Caco-2 (cell line): Measurements from ENCODE around the gene MACROD2. TPM values are rescaled to one million over a fixed set of nuclear protein-coding genes. Genes with fewer than 3 reads are reported as not detected.

Experiments used
- BruUV-seq: library from RNA; stranded (reverse); fragments of 400-500 nt; replicated peaks from 2 replicates; lab custom pipeline; 2021; lab: Mats Ljungman, UMichigan
- CTCF ChIA-PET: fragments of 300-600 bp; sonication (Branson Sonifier 250); formaldehyde crosslinking; loops from one replicate; lab custom pipeline; 2022; ENCODE audit warnings: antibody characterized with exemption; lab: Charles Lee
- POLR2A ChIA-PET: fragments of 300-600 bp; sonication (Branson Sonifier 250); formaldehyde crosslinking; loops from one replicate; lab custom pipeline; 2022; ENCODE audit warnings: antibody characterized with exemption; lab: Charles Lee
- DNase-seq, 2 experiments: peaks; one replicate each; pipeline versions ENCODE4 v3.0.0 to v3.0.0-alpha.2; 2020 to 2022
- H3K27me3 ChIP-seq: replicated peaks from 2 replicates; pipeline ENCODE4 v1.6.0; 2011; ENCODE audit warnings: low read length; ENCODE audit not compliant: control insufficient read depth, insufficient read depth
- H3K36me3 ChIP-seq: 2 replicates; pipeline ENCODE4 v1.5.1; 2011; ENCODE audit warnings: low read length; ENCODE audit not compliant: control insufficient read depth, insufficient read depth
- H3K4me1 ChIP-seq: fragments of 250-450 bp; sonication (Bioruptor Pico); 2 replicates; pipeline ENCODE4 v1.5.1; 2020; ENCODE audit warnings: mild to moderate bottlenecking
- H3K4me3 ChIP-seq: 2 replicates; pipeline ENCODE4 v1.5.1; 2011; ENCODE audit warnings: low read depth, mild to moderate bottlenecking, control low read depth, low read length
- H3K9me3 ChIP-seq: fragments of 250-450 bp; sonication (Bioruptor Pico); 2 replicates; pipeline ENCODE4 v1.5.1; 2020; ENCODE audit warnings: mild to moderate bottlenecking, moderate library complexity
- H3K27ac Mint-ChIP-seq: one replicate; pipeline ENCODE4 v1.8.0; 2022; ENCODE audit warnings: mixed read lengths; ENCODE audit not compliant: unreplicated experiment
- H3K27me3 Mint-ChIP-seq: one replicate; pipeline ENCODE4 v1.8.0; 2022; ENCODE audit warnings: mixed read lengths; ENCODE audit not compliant: insufficient read depth, unreplicated experiment
- H3K36me3 Mint-ChIP-seq: one replicate; pipeline ENCODE4 v1.8.0; 2022; ENCODE audit warnings: mild to moderate bottlenecking, mixed read lengths; ENCODE audit not compliant: insufficient read depth, unreplicated experiment
- H3K4me1 Mint-ChIP-seq: one replicate; pipeline ENCODE4 v1.8.0; 2022; ENCODE audit warnings: low read depth, mixed read lengths; ENCODE audit not compliant: unreplicated experiment
- H3K4me3 Mint-ChIP-seq: one replicate; pipeline ENCODE4 v1.8.0; 2022; ENCODE audit warnings: mild to moderate bottlenecking, moderate library complexity, mixed read lengths; ENCODE audit not compliant: unreplicated experiment
- H3K9me3 Mint-ChIP-seq: one replicate; pipeline ENCODE4 v1.8.0; 2022; ENCODE audit warnings: mixed read lengths; ENCODE audit not compliant: unreplicated experiment
- CTCF ChIP-seq, 2 experiments: fragments of 200-600 bp in 1 of 2; IDR thresholded peaks; 1 replicate in 1 of 2; 2 replicates in 1 of 2; pipeline versions ENCODE4 v1.5.1 to v1.8.0; 2011 to 2022; ENCODE audit warnings: antibody characterized with exemption in 1 of 2, control low read depth in 1 of 2, inconsistent platforms in 1 of 2, low read depth in 1 of 2, low read length in 1 of 2, mild to moderate bottlenecking in 1 of 2, moderate library complexity in 1 of 2; ENCODE audit not compliant: insufficient read depth in 1 of 2, severe bottlenecking in 1 of 2, unreplicated experiment in 1 of 2
- intact Hi-C: fragments of 100-400 bp; cut with micrococcal nuclease; formaldehyde crosslinking; loops from one replicate; pipeline ENCODE4 v1.10.0; 2022; ENCODE audit not compliant: unreplicated experiment
- total RNA-seq: library from RNA; stranded (reverse); gene quantifications from 2 replicates; pipeline ENCODE4 v1.2.3, GENCODE V29; 2022

The MACROD2 gene
- total RNA-seq, 1 experiment from 2014 or later = 6.4 TPM

GRCh38 chr20:14470977-14471661 lies 475.8 kb downstream of the MACROD2 start:
- TF ChIP-seq CTCF (IDR thresholded peaks at IDR 0.05; ENCODE audit: insufficient read depth in 1 of 2, low read depth in 1 of 2, low read length in 1 of 2, severe bottlenecking in 1 of 2, unreplicated experiment in 1 of 2) = no peak
- DNase-seq = no peak
- no TSS peak for BruUV-seq
- H3K4me3 Mint-ChIP-seq = no peak overlapping the region
- CTCF ChIA-PET = no interaction called here
- no peaks in the 10 kb centered on the region for H3K9me3 ChIP-seq
- H3K4me1 ChIP-seq = peaks cover 6% of the 10 kb centered on the region
- peaks cover 17% of the 10 kb centered on the region for H3K4me1 Mint-ChIP-seq
- H3K27me3 ChIP-seq = no peaks in the 10 kb centered on the region
- H3K27me3 Mint-ChIP-seq = no peaks in the 10 kb centered on the region
- H3K4me3 ChIP-seq = no peak overlapping the region
- no peak overlapping the region for H3K27ac Mint-ChIP-seq
- POLR2A ChIA-PET = no interaction called here
- H3K9me3 Mint-ChIP-seq = peaks cover 16% of the 10 kb centered on the region
- H3K36me3 Mint-ChIP-seq = no peaks in the 10 kb centered on the region
- intact Hi-C loops = no loop called here
- no peaks in the 10 kb centered on the region for H3K36me3 ChIP-seq

- BruUV-seq = no TSS peak
- no peaks in the 10 kb centered on the region for H3K36me3 ChIP-seq
- TF ChIP-seq CTCF (IDR thresholded peaks at IDR 0.05; ENCODE audit: insufficient read depth in 1 of 2, low read depth in 1 of 2, low read length in 1 of 2, severe bottlenecking in 1 of 2, unreplicated experiment in 1 of 2) = no peak
- CTCF ChIA-PET = no interaction called here
- no peak for DNase-seq
- POLR2A ChIA-PET = no interaction called here
- H3K4me3 ChIP-seq = no peak overlapping the region
- H3K4me1 Mint-ChIP-seq = no peaks in the 10 kb centered on the region
- H3K9me3 ChIP-seq = no peaks in the 10 kb centered on the region
- H3K9me3 Mint-ChIP-seq = no peaks in the 10 kb centered on the region
- H3K27ac Mint-ChIP-seq = no peak overlapping the region
- H3K27me3 ChIP-seq = no peaks in the 10 kb centered on the region
- intact Hi-C loops = no loop called here
- H3K4me3 Mint-ChIP-seq = no peak overlapping the region
- no peaks in the 10 kb centered on the region for H3K4me1 ChIP-seq
- H3K36me3 Mint-ChIP-seq = no peaks in the 10 kb centered on the region
- no peaks in the 10 kb centered on the region for H3K27me3 Mint-ChIP-seq
These were observed 481.8 kb downstream of the MACROD2 start for GRCh38 chr20:14477125-14477524.

DNA sequence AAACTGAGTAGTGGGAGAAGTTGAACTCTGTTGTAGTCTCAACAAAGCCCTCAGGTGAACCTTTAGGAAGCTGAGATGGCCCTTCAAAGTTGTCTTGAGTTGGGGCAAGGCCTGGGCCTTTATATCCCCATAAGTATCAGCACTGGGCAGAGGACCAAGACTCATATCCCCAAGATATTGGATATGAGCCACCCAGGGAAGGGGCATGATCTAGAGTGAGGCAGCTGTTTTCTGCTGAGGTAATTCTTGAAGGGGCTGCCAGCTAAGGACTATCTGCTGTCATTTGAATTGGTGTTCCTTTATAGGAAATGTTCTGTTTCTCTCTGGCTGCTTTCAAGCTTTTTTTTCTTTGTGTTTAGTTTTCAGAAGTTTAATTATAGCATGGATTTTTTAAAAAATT lies 482.8 kb downstream of the MACROD2 start:
- Histone ChIP-seq H3K27me3 (no peaks in the 10 kb centered on the region), H3K4me3 (no peak overlapping the region), H3K9me3 (no peaks in the 10 kb centered on the region), H3K36me3 (no peaks in the 10 kb centered on the region), H3K4me1 (no peaks in the 10 kb centered on the region)
- H3K27me3 Mint-ChIP-seq = no peaks in the 10 kb centered on the region
- DNase-seq = no peak
- no peaks in the 10 kb centered on the region for H3K36me3 Mint-ChIP-seq
- no peak overlapping the region for H3K4me3 Mint-ChIP-seq
- no peaks in the 10 kb centered on the region for H3K9me3 Mint-ChIP-seq
- H3K4me1 Mint-ChIP-seq = no peaks in the 10 kb centered on the region
- ChIA-PET POLR2A (no interaction called here), CTCF (no interaction called here)
- intact Hi-C loops = no loop called here
- no peak for TF ChIP-seq CTCF (IDR thresholded peaks at IDR 0.05; ENCODE audit: insufficient read depth in 1 of 2, low read depth in 1 of 2, low read length in 1 of 2, severe bottlenecking in 1 of 2, unreplicated experiment in 1 of 2)
- no peak overlapping the region for H3K27ac Mint-ChIP-seq
- BruUV-seq = no TSS peak
